ENCODE results near the gene OR52W1. TPM values are rescaled to one million over a fixed set of nuclear protein-coding genes. Genes with fewer than 3 reads are reported as not detected.

The OR52W1 gene
- polyA plus RNA-seq, 1 of the 3 experiments (the other 2 are of a cell fraction) = not detected

GRCh38 chr11:6156628-6157359 is 42.2 kb upstream of the OR52W1 start:
- 21% methylated on average over 7 of the region's 7 CpGs for WGBS (ENCODE audit: low lambda C conversion rate)
- Histone ChIP-seq H3K79me2 (ENCODE audit: insufficient read depth) (no peaks in the 10 kb centered on the region), H3K9ac (no peak overlapping the region), H2AFZ (ENCODE audit: low read depth) (no peak overlapping the region), H3K4me2 (no peak overlapping the region), H3K4me1 (ENCODE audit: control insufficient read depth in 1 of 2, insufficient read depth in 2 of 2, low read depth in 1 of 2, low read length in 1 of 2) (no peaks in the 10 kb centered on the region), H3K4me3 (ENCODE audit: low read depth in 2 of 2, low read length in 1 of 2) (no peak overlapping the region), H3F3A (replicated peaks; ENCODE audit: insufficient read depth) (no peaks in the 10 kb centered on the region), H3K27ac (ENCODE audit: low read depth in 2 of 2, low read length in 1 of 2) (no peak overlapping the region), H3K36me3 (replicated peaks in 1 of 2; ENCODE audit: control insufficient read depth in 1 of 2, insufficient read depth in 2 of 2, low read length in 1 of 2) (no peaks in the 10 kb centered on the region), H3K9me3 (no peaks in the 10 kb centered on the region), H3K27me3 (ENCODE audit: insufficient read depth) (no peaks in the 10 kb centered on the region), H3K9me2 (no peaks in the 10 kb centered on the region), H4K20me1 (ENCODE audit: insufficient read depth) (no peaks in the 10 kb centered on the region)
- peak; percentile 48; the same call in 1 of the 2 replicates for TF ChIP-seq USF1 (IDR thresholded peaks at IDR 0.05; ENCODE audit: borderline replicate concordance, low read depth)
- TF ChIP-seq, protein P1, sequence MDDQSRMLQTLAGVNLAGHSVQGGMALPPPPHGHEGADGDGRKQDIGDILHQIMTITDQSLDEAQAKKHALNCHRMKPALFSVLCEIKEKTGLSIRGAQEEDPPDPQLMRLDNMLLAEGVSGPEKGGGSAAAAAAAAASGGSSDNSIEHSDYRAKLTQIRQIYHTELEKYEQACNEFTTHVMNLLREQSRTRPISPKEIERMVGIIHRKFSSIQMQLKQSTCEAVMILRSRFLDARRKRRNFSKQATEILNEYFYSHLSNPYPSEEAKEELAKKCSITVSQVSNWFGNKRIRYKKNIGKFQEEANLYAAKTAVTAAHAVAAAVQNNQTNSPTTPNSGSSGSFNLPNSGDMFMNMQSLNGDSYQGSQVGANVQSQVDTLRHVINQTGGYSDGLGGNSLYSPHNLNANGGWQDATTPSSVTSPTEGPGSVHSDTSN (IDR thresholded peaks at IDR 0.05) = no peak
- TF ChIP-seq, protein P2, sequence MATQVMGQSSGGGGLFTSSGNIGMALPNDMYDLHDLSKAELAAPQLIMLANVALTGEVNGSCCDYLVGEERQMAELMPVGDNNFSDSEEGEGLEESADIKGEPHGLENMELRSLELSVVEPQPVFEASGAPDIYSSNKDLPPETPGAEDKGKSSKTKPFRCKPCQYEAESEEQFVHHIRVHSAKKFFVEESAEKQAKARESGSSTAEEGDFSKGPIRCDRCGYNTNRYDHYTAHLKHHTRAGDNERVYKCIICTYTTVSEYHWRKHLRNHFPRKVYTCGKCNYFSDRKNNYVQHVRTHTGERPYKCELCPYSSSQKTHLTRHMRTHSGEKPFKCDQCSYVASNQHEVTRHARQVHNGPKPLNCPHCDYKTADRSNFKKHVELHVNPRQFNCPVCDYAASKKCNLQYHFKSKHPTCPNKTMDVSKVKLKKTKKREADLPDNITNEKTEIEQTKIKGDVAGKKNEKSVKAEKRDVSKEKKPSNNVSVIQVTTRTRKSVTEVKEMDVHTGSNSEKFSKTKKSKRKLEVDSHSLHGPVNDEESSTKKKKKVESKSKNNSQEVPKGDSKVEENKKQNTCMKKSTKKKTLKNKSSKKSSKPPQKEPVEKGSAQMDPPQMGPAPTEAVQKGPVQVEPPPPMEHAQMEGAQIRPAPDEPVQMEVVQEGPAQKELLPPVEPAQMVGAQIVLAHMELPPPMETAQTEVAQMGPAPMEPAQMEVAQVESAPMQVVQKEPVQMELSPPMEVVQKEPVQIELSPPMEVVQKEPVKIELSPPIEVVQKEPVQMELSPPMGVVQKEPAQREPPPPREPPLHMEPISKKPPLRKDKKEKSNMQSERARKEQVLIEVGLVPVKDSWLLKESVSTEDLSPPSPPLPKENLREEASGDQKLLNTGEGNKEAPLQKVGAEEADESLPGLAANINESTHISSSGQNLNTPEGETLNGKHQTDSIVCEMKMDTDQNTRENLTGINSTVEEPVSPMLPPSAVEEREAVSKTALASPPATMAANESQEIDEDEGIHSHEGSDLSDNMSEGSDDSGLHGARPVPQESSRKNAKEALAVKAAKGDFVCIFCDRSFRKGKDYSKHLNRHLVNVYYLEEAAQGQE (IDR thresholded peaks at IDR 0.05; ENCODE audit: low read depth, low read length) = no peak
- ChIA-PET POLR2A (no interaction called here), CTCF (interaction anchor here (1.2 kb wide), 1 partner anchor 23 kb away, joined by 3 read pairs; no protein-coding TSS in a partner anchor)
- no peak for DNase-seq

DNA sequence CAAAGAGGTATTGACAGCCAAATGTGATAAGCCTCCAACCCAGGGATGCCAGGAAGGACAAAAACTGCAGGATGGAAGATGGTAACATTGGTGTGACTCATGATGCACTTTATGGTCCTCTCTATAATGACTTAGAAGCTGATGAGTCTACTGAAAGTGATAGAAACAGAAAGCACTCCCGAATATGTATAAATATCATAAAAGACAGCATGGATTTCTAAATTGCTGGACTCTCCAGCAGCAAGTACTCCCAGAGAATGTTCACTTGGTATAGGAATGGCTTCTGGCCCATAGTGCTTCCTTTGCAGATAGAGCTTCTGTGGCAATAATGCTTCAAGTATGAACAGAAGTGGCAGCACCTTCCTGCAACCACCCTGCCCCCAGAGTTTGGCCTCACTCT is 28.8 kb upstream of the OR52W1 start, which contains the start of gene OR52B2:
Gene OR52B2 (minus strand): TSS at position 101 of the 400 bp plus-strand sequence. CDS start 0 bp downstream, at position 101.
- no peaks in the 10 kb centered on the region for H3K9me3 ChIP-seq
- no peak within 1 kb of the TSS for H3K9ac ChIP-seq
- TF ChIP-seq POLR2AphosphoS5 (IDR thresholded peaks at IDR 0.05; ENCODE audit: low read depth, low read length) (no peak), RAD21 (IDR thresholded peaks at IDR 0.05; ENCODE audit: low read length) (no peak), FOXM1 (IDR thresholded peaks at IDR 0.05; ENCODE audit: low read depth) (no peak), YY1 (IDR thresholded peaks at IDR 0.05; ENCODE audit: low read depth) (no peak), CHD2 (IDR thresholded peaks at IDR 0.05; ENCODE audit: low read length, partially characterized antibody) (no peak), EZH2phosphoT487 (IDR thresholded peaks at IDR 0.05; ENCODE audit: borderline replicate concordance, low read depth) (no peak), TCF12 (IDR thresholded peaks at IDR 0.05) (no peak), JUND (IDR thresholded peaks at IDR 0.05) (no peak), FOXJ3 (CRISPR knock-in tag; IDR thresholded peaks at IDR 0.05) (no peak), TEAD4 (IDR thresholded peaks at IDR 0.05; ENCODE audit: borderline replicate concordance, insufficient read depth) (no peak)
- TF ChIP-seq, protein P3, sequence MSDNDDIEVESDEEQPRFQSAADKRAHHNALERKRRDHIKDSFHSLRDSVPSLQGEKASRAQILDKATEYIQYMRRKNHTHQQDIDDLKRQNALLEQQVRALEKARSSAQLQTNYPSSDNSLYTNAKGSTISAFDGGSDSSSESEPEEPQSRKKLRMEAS (IDR thresholded peaks at IDR 0.05; ENCODE audit: low read depth) = no peak
- TF ChIP-seq, protein P2 (IDR thresholded peaks at IDR 0.05; ENCODE audit: low read depth, low read length) = no peak
- TF ChIP-seq, protein P1 (IDR thresholded peaks at IDR 0.05) = no peak
- H3K4me3 ChIP-seq (ENCODE audit: low read depth in 2 of 2, low read length in 1 of 2) = no peak within 1 kb of the TSS
- H3K9me2 ChIP-seq = no peaks in the 10 kb centered on the region
- POLR2A ChIA-PET = no interaction called here
- H3K79me2 ChIP-seq (ENCODE audit: insufficient read depth) = no peaks in the 10 kb centered on the region
- CTCF ChIA-PET = no interaction called here
- no peaks in the 10 kb centered on the region for H3F3A ChIP-seq (replicated peaks; ENCODE audit: insufficient read depth)
- H3K36me3 ChIP-seq (replicated peaks in 1 of 2; ENCODE audit: control insufficient read depth in 1 of 2, insufficient read depth in 2 of 2, low read length in 1 of 2) = no peaks in the 10 kb centered on the region
- no peak within 1 kb of the TSS for H3K4me2 ChIP-seq
- H3K4me1 ChIP-seq (ENCODE audit: control insufficient read depth in 1 of 2, insufficient read depth in 2 of 2, low read depth in 1 of 2, low read length in 1 of 2) = no peaks in the 10 kb centered on the region
- WGBS (ENCODE audit: low lambda C conversion rate) = 0% methylated on average over 1 of the region's 1 CpG
- H2AFZ ChIP-seq (ENCODE audit: low read depth) = no peak within 1 kb of the TSS
- H3K27me3 ChIP-seq (ENCODE audit: insufficient read depth) = no peaks in the 10 kb centered on the region; the same call in 1 of the 2 replicates
- DNase-seq = no peak
- no peak within 1 kb of the TSS for H3K27ac ChIP-seq (ENCODE audit: low read depth in 2 of 2, low read length in 1 of 2)
- no peaks in the 10 kb centered on the region for H4K20me1 ChIP-seq (ENCODE audit: insufficient read depth)

All from SK-N-SH (cell line).